HEK293 (cell line): ENCODE results near the gene GLRA1.

ENCODE experiments used
- CTCF ChIP-seq: fragments of 450-650 bp; formaldehyde crosslinking; IDR thresholded peaks from 2 replicates; pipeline ENCODE4 v1.5.1; 2016; ENCODE audit warnings: missing biosample characterization, missing genetic modification characterization
- ZNF354C ChIP-seq: fragments of 450-650 bp; formaldehyde crosslinking; IDR thresholded peaks from 2 replicates; pipeline ENCODE4 v1.5.1; 2016; ENCODE audit warnings: missing biosample characterization, missing genetic modification characterization, low read depth, borderline replicate concordance

DNA sequence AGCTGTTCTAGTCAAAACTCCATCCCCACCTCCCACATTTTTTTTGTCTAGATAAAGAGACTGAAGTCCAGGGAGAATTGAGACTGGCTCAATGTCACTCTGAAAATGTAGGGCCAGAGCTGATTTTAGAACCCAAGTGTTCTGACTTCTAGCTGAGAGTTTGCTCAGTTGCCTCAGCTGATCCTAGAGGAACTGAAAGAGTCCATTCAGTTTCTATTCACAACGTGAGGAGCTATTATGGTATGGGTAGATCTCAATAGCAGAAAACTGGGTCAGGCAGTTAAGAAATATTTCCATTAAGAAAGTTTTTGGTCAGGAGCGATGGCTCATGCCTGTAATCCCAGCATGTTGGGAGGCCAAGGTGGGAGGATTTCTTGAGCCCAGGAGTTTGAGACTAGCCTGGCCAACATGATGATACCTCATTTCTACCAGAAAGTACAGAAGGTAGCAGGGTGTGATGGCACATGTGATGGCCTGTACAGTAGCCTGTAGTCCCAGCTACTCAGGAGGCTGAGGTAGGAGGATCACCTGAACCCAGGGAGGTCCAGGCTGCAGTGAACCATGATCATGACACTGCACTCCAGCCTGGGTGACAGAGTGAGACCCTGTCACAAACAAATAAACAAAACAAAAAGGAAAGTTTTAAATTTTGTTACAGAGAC lies 61.7 kb downstream of the GLRA1 start:
- TF ChIP-seq CTCF (tag by site-specific recombination), result no peak
- no peak for TF ChIP-seq ZNF354C (tag by site-specific recombination)
